PC-9 (cell line): ENCODE data around the gene DMWD.

Source experiments
- EZH2 ChIP-seq: fragments of 200-600 bp; sonication (generic); IDR thresholded peaks from 2 replicates; pipeline ENCODE4 v1.8.0; 2017; ENCODE audit warnings: antibody characterized with exemption, low read depth
- TF ChIP-seq, protein P1 (sequence below): fragments of 200-600 bp; sonication (generic); conservative IDR thresholded peaks from 2 replicates; pipeline ENCODE4 v1.6.1; 2017; ENCODE audit warnings: mixed run types, antibody characterized with exemption, mild to moderate bottlenecking, moderate library complexity

DNA sequence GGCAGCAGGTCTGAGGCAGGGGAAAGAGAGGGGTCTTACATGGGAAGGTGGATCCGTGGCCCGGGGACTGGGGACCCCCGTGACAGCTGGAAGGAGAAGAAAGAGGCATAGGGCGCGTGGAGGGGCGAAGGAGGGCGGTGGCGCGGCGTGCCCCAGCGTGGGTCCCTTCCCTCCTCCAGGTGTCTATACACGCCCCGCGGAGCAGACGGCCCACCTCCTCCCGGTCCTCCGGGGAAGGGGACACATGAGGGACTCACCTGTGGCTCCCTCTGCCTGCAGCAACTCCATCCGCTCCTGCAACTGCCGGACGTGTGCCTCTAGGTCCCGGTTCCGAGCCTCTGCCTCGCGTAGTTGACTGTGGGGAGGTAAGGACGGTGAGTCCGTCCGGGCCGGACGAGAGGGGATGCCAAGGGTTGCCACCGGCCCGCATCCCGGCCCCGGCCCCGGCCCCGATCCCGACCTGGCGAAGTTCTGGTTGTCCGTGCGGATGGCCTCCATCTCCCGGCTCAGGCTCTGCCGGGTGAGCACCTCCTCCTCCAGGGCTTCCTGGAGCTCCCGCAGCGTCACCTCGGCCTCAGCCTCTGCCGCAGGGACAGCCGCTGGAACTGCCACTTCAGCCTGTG, 21.2 kb downstream of the DMWD start:
- TF ChIP-seq, protein P1, sequence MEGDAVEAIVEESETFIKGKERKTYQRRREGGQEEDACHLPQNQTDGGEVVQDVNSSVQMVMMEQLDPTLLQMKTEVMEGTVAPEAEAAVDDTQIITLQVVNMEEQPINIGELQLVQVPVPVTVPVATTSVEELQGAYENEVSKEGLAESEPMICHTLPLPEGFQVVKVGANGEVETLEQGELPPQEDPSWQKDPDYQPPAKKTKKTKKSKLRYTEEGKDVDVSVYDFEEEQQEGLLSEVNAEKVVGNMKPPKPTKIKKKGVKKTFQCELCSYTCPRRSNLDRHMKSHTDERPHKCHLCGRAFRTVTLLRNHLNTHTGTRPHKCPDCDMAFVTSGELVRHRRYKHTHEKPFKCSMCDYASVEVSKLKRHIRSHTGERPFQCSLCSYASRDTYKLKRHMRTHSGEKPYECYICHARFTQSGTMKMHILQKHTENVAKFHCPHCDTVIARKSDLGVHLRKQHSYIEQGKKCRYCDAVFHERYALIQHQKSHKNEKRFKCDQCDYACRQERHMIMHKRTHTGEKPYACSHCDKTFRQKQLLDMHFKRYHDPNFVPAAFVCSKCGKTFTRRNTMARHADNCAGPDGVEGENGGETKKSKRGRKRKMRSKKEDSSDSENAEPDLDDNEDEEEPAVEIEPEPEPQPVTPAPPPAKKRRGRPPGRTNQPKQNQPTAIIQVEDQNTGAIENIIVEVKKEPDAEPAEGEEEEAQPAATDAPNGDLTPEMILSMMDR = no peak
- no peak for TF ChIP-seq EZH2
